Parathyroid adenoma (tissue), 2 donors: ENCODE measurements around the gene CLCF1.

Experiments
- H2AFZ ChIP-seq: fragments of 300-600 bp; sonication (generic); one replicate; pipeline ENCODE4 v1.7.0; 2017; ENCODE audit warnings: antibody characterized with exemption, mild to moderate bottlenecking
- H3K27ac ChIP-seq: fragments of 300-600 bp; sonication (generic); one replicate; pipeline ENCODE4 v1.7.0; 2017
- H3K27me3 ChIP-seq: fragments of 300-600 bp; sonication (generic); one replicate; pipeline ENCODE4 v1.7.0; 2017; ENCODE audit warnings: low read length; ENCODE audit not compliant: control insufficient read depth, insufficient read depth
- H3K36me3 ChIP-seq: fragments of 300-600 bp; sonication (generic); one replicate; pipeline ENCODE4 v1.7.0; 2017; ENCODE audit warnings: low read length; ENCODE audit not compliant: control insufficient read depth, insufficient read depth
- H3K4me1 ChIP-seq: fragments of 300-600 bp; sonication (generic); one replicate; pipeline ENCODE4 v1.7.0; 2017; ENCODE audit warnings: control low read depth
- H3K4me2 ChIP-seq: fragments of 300-600 bp; sonication (generic); one replicate; pipeline ENCODE4 v1.7.0; 2017; ENCODE audit warnings: low read length
- H3K4me3 ChIP-seq: fragments of 300-600 bp; sonication (generic); one replicate; pipeline ENCODE4 v1.7.0; 2017; ENCODE audit warnings: low read depth, low read length
- H3K79me2 ChIP-seq: fragments of 300-600 bp; sonication (generic); one replicate; pipeline ENCODE4 v1.7.0; 2017; ENCODE audit warnings: control low read depth
- H3K9ac ChIP-seq: fragments of 300-600 bp; sonication (generic); one replicate; pipeline ENCODE4 v1.7.0; 2017; ENCODE audit warnings: mild to moderate bottlenecking
- H3K9me3 ChIP-seq: fragments of 300-600 bp; sonication (generic); one replicate; pipeline ENCODE4 v1.7.0; 2017; ENCODE audit warnings: low read length; ENCODE audit not compliant: control insufficient read depth
- CTCF ChIP-seq: fragments of 300-600 bp; sonication (generic); IDR thresholded peaks from one replicate; pipeline ENCODE4 v1.7.0; 2017; ENCODE audit warnings: antibody characterized with exemption, mild to moderate bottlenecking
- donor health status: primary hyperparathyroidism.

The CLCF1 gene

DNA sequence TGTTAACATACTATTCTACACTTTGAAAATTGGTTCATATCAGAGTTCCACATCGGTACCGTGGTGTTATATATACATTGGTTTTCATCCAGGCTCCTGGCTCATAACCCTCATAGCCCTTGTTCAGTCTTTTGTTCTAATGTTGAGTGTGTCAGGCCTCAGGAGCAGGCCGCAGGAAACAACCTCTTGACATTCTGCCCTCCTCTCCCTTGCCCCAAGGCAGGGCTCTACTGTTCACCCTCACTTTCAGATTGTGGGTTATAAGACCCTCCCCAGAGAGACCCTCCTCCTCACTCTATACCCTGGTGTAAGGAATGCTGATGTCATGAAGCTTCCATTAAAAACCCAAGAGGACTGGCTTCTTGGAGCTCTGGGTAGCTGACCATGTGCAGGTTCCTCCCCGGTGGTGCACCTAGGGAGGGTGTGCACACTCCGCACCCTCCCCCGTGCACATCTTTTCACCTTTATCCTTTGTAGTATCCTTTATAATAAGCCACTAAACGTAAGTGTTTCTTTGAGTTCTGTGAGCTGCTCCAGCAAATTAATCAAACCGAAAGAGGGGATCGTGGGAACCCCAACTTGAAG is 58.0 kb downstream of the CLCF1 start:
- Histone ChIP-seq H3K27ac (no peak overlapping the region), H3K27me3 (no peaks in the 10 kb centered on the region), H3K79me2 (peaks cover 14% of the 10 kb centered on the region), H3K4me3 (no peak overlapping the region), H3K9me3 (no peaks in the 10 kb centered on the region), H3K4me1 (peaks cover 4% of the 10 kb centered on the region), H3K36me3 (no peaks in the 10 kb centered on the region), H3K9ac (no peak overlapping the region), H2AFZ (no peak overlapping the region), H3K4me2 (no peak overlapping the region)
- no peak for TF ChIP-seq CTCF

DNA sequence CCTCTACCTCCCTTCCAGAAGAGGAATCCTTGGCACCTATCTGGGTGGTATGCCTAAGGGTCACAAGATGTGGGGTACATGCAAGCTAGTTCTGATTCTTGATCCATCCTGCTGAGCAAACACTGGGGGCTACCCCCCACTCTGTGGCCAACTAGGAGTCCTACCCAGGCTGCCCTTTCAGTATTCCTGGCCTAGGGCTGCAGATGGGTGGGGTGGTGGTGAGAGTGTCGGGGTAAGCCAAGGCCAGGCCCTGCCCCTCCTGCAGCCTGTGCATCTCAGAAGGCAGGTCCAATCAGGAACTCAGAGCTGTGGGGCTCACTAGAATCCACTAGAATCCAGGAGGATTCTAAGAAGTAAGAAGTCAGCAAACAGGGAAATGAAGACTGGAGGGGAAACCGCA is 59.2 kb downstream of the CLCF1 start:
- no peak for TF ChIP-seq CTCF
- Histone ChIP-seq H2AFZ (no peak overlapping the region), H3K27ac (no peak overlapping the region)

More for the DNA sequence above, 59.2 kb downstream of the CLCF1 start:
- H3K36me3 ChIP-seq, result no peaks in the 10 kb centered on the region
- H3K4me3 ChIP-seq, result no peak overlapping the region
- no peaks in the 10 kb centered on the region for H3K9me3 ChIP-seq
- H3K79me2 ChIP-seq, result peaks cover 14% of the 10 kb centered on the region
- no peak overlapping the region for H3K4me2 ChIP-seq
- H3K9ac ChIP-seq, result no peak overlapping the region
- peaks cover 3% of the 10 kb centered on the region for H3K4me1 ChIP-seq
- no peaks in the 10 kb centered on the region for H3K27me3 ChIP-seq
